Colonic mucosa (tissue), 4 donors: ENCODE data around the gene AGAP1. TPM values are rescaled to one million over a fixed set of nuclear protein-coding genes. Genes with fewer than 3 reads are reported as not detected.

Experiments used
- DNase-seq: peaks from one replicate; pipeline ENCODE4 v3.0.0-alpha.2; 2020
- H3K27ac ChIP-seq: fragments of 200-600 bp; one replicate; pipeline ENCODE4 v1.8.0; 2021
- H3K27me3 ChIP-seq: fragments of 200-600 bp; one replicate; pipeline ENCODE4 v1.8.0; 2021
- H3K36me3 ChIP-seq: fragments of 200-600 bp; one replicate; pipeline ENCODE4 v1.8.0; 2021
- H3K4me1 ChIP-seq: fragments of 200-600 bp; one replicate; pipeline ENCODE4 v1.8.0; 2021; ENCODE audit warnings: mild to moderate bottlenecking
- H3K4me3 ChIP-seq: fragments of 200-600 bp; one replicate; pipeline ENCODE4 v1.8.0; 2021
- H3K9ac ChIP-seq, 2 donors: one replicate each; pipeline ENCODE4 v1.7.0; 2013; ENCODE audit warnings: control low read depth in 2 of 2, low read depth in 2 of 2, low read length in 2 of 2
- H3K9me3 ChIP-seq: fragments of 200-600 bp; one replicate; pipeline ENCODE4 v1.8.0; 2021
- intact Hi-C: fragments of 100-400 bp; cut with DNase I; formaldehyde crosslinking; loops from one replicate; pipeline ENCODE4 v1.14.1; 2022
- total RNA-seq, 2 donors: library from RNA; stranded (reverse); fragmentation: NEBNext Ultra II Directional in 1 of 2; extraction: Animal tissue kit (Norgen Biotek cat#: 25700) in 1 of 2; gene quantifications; one replicate each; pipeline ENCODE4 v1.2.1, GENCODE V29; 2021
- TF ChIP-seq, protein P1 (sequence below): fragments of 200-600 bp; IDR thresholded peaks from one replicate; pipeline ENCODE4 v1.8.0; 2022; ENCODE audit warnings: antibody characterized with exemption, mild to moderate bottlenecking
- donor health status: healthy.
- donor health status: DM: no; HTN: no; CAD: no.
- donor health status: DM: no; HTN: no; CAD: no.

The AGAP1 gene
- 10 to 100 TPM; 62.1 to 62.9 TPM for total RNA-seq

DNA sequence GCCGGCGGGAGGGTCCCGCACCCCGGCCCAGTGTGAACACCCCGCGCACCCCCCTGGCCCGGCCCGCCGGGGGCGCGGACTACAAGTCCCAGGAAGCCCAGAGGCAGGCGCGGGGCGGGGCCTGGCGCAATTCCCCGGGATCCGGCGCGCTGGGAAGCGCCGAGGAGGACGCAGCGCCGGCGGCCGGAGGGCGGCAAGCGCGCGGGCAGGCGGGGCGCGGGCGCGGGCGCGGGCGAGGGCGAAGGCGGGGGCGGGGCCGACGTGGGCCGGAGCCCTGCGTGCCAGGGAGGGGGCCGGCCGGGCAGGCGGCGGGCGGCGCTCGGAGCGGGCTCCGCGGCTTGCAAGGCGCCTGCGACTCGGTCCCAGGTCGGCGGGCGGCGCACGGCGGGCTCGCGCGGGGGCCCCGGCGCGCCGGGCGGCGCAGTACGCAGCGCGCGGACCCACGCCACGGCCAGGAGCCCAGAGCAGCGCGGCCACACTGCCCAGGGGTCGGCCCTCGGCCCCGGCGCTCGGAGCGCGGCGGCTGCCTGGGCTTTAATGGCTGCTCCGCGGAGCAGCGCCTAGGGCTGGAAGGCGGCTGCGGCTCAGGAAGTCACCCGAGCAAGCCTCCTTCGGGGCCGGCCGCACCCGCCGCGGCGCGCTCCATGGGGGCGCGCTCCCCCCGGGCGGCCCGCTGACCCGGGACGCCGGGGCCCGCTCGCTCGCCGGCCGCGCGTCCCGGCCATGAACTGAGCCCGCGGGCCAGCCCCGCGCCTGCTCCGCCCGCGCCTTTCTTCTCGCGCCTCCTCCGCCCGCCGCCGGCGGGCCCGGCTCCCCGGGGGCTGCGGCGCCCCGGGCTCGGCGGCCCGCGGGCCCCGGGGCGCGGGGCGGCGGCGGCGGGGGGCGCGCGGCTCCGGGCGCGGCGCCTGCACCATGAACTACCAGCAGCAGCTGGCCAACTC is at the start of gene AGAP1:
Gene AGAP1, plus strand, starts transcription at position 269 of the 941 bp plus-strand sequence.
- peak; percentile 90 for DNase-seq
- Histone ChIP-seq H3K9ac (peak within 1 kb of the TSS; percentile 72 to 77), H3K4me3 (peak within 1 kb of the TSS; percentile 54), H3K36me3 (no peaks in the 10 kb centered on the region), H3K9me3 (no peaks in the 10 kb centered on the region), H3K27me3 (no peaks in the 10 kb centered on the region), H3K27ac (peak within 1 kb of the TSS; percentile 44), H3K4me1 (peaks cover 4% of the 10 kb centered on the region)
- TF ChIP-seq, protein P1, sequence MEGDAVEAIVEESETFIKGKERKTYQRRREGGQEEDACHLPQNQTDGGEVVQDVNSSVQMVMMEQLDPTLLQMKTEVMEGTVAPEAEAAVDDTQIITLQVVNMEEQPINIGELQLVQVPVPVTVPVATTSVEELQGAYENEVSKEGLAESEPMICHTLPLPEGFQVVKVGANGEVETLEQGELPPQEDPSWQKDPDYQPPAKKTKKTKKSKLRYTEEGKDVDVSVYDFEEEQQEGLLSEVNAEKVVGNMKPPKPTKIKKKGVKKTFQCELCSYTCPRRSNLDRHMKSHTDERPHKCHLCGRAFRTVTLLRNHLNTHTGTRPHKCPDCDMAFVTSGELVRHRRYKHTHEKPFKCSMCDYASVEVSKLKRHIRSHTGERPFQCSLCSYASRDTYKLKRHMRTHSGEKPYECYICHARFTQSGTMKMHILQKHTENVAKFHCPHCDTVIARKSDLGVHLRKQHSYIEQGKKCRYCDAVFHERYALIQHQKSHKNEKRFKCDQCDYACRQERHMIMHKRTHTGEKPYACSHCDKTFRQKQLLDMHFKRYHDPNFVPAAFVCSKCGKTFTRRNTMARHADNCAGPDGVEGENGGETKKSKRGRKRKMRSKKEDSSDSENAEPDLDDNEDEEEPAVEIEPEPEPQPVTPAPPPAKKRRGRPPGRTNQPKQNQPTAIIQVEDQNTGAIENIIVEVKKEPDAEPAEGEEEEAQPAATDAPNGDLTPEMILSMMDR: no peak
- intact Hi-C loops: loop anchor here (5.0 to 10.0 kb wide), 3 partner anchors 178 to 359 kb away; no protein-coding TSS in a partner anchor

DNA sequence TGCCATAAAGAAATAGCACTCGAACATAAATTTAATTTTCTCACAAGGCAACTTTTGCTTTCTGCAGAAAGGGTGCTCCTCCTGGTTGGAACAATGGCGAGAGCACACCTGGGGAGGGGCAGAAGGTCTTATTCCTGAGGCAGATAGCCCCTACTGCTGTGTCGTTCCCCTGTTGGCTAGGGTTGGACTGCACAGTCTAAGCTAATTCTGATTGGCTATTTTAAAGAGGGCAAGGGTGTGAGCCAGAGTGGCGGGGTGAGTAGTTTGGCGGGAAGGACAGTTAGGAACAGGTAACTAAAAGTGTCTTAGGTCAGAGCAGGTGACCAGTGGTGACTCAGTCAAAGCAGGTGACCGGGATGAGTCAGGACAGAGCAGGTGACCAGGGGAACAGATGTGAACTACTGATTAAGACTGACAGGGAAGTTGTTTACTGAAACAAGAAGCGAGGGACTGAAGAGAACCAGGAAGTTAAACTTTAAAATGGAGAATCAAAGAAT is 49.7 kb upstream of the AGAP1 start:
- Histone ChIP-seq H3K4me1 (no peaks in the 10 kb centered on the region), H3K27ac (no peak overlapping the region), H3K9ac (no peak overlapping the region), H3K36me3 (no peaks in the 10 kb centered on the region), H3K4me3 (no peak overlapping the region), H3K9me3 (no peaks in the 10 kb centered on the region), H3K27me3 (no peaks in the 10 kb centered on the region)
- TF ChIP-seq, protein P1: no peak
- peak; percentile 27 for DNase-seq
- intact Hi-C loops: no loop called here

GRCh38 chr2:235445116-235445515 is 48.7 kb upstream of the AGAP1 start:
- intact Hi-C loops: no loop called here
- TF ChIP-seq, protein P1: no peak
- H3K27ac ChIP-seq: no peak overlapping the region
- no peaks in the 10 kb centered on the region for H3K36me3 ChIP-seq
- H3K9ac ChIP-seq: no peak overlapping the region
- H3K9me3 ChIP-seq: no peaks in the 10 kb centered on the region
- no peaks in the 10 kb centered on the region for H3K27me3 ChIP-seq
- H3K4me1 ChIP-seq: no peaks in the 10 kb centered on the region
- DNase-seq: no peak
- H3K4me3 ChIP-seq: no peak overlapping the region

DNA sequence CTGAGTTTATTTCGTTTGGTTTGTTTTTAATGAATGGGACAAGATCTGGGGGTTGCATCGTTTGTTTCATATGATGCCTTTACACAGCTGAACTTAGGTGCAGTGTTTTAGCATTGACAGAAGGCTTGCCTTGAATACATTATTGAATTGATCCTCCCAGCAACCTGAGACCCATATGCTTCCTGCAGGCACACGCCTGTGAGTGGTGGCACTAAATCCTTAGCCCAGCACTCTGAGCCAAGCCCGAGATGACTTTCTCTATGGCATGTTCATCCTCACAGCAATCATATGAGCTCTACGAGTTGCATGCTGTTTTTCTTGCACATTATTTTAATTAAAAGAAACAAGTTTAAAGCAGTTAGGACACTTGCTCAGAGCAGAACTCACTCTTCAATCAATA is 47.8 kb upstream of the AGAP1 start:
- no peak overlapping the region for H3K9ac ChIP-seq
- intact Hi-C loops: no loop called here
- H3K9me3 ChIP-seq: no peaks in the 10 kb centered on the region
- H3K27ac ChIP-seq: no peak overlapping the region
- TF ChIP-seq, protein P1: no peak
- H3K36me3 ChIP-seq: no peaks in the 10 kb centered on the region
- no peak for DNase-seq
- no peaks in the 10 kb centered on the region for H3K27me3 ChIP-seq
- no peak overlapping the region for H3K4me3 ChIP-seq
- H3K4me1 ChIP-seq: no peaks in the 10 kb centered on the region

DNA sequence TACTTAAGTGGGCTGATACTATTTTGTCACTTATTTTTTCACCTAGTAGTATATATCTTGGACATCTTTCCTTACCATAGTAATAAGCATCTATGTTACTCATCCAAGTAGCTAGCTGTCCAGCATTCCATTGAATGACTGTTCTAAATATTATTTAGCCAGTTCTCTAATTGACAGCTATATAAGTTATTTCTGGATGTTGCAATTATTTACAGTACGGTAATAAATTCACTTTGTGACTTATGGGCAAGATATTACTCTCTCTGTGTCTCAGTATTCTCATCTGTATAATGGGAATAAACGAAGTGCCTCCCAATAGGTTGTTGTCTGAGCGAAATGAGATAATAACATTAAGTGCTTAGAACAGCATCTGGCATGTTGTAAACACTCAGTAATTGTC is 46.6 kb upstream of the AGAP1 start:
- no peaks in the 10 kb centered on the region for H3K27me3 ChIP-seq
- H3K36me3 ChIP-seq: no peaks in the 10 kb centered on the region
- H3K27ac ChIP-seq: no peak overlapping the region
- H3K4me3 ChIP-seq: no peak overlapping the region
- TF ChIP-seq, protein P1: no peak
- no peak overlapping the region for H3K9ac ChIP-seq
- intact Hi-C loops: no loop called here
- H3K9me3 ChIP-seq: no peaks in the 10 kb centered on the region
- no peaks in the 10 kb centered on the region for H3K4me1 ChIP-seq
- no peak for DNase-seq
